ENCODE results near the gene COL11A1.

DNA sequence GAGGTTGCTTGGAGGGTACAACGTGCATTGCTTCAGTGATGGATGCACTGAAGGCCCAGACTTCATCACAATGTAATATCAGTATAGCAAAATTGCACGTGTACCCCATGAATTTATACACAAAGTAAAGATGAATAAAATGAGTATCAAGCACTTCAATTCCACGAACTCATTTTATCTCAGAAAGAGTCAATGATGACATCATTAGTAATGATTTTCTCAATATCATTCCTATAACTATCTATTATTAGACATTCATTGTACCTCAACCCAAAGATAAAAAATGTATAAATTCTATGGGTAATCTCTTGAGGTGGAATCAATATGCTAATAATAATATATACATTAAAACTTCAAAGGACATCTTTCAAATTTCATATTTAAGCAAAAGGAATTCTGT is 208.4 kb downstream of the COL11A1 start:
- TF ChIP-seq, protein P1, sequence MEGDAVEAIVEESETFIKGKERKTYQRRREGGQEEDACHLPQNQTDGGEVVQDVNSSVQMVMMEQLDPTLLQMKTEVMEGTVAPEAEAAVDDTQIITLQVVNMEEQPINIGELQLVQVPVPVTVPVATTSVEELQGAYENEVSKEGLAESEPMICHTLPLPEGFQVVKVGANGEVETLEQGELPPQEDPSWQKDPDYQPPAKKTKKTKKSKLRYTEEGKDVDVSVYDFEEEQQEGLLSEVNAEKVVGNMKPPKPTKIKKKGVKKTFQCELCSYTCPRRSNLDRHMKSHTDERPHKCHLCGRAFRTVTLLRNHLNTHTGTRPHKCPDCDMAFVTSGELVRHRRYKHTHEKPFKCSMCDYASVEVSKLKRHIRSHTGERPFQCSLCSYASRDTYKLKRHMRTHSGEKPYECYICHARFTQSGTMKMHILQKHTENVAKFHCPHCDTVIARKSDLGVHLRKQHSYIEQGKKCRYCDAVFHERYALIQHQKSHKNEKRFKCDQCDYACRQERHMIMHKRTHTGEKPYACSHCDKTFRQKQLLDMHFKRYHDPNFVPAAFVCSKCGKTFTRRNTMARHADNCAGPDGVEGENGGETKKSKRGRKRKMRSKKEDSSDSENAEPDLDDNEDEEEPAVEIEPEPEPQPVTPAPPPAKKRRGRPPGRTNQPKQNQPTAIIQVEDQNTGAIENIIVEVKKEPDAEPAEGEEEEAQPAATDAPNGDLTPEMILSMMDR (IDR thresholded peaks at IDR 0.05; ENCODE audit: poor library complexity) = no peak
- no peak for TF ChIP-seq EZH2phosphoT487 (IDR thresholded peaks at IDR 0.05; ENCODE audit: low read depth, severe bottlenecking, unreplicated experiment)

Measured in hepatocyte (in vitro differentiated cells).